GM12801 (cell line): Measurements from ENCODE around the gene RGS3.

Experiments
- CTCF ChIP-seq: IDR thresholded peaks from one replicate; pipeline ENCODE4 v1.5.1; 2011; ENCODE audit warnings: control low read depth; ENCODE audit not compliant: insufficient read length; ENCODE audit errors: extremely low read depth

Gene RGS3

DNA sequence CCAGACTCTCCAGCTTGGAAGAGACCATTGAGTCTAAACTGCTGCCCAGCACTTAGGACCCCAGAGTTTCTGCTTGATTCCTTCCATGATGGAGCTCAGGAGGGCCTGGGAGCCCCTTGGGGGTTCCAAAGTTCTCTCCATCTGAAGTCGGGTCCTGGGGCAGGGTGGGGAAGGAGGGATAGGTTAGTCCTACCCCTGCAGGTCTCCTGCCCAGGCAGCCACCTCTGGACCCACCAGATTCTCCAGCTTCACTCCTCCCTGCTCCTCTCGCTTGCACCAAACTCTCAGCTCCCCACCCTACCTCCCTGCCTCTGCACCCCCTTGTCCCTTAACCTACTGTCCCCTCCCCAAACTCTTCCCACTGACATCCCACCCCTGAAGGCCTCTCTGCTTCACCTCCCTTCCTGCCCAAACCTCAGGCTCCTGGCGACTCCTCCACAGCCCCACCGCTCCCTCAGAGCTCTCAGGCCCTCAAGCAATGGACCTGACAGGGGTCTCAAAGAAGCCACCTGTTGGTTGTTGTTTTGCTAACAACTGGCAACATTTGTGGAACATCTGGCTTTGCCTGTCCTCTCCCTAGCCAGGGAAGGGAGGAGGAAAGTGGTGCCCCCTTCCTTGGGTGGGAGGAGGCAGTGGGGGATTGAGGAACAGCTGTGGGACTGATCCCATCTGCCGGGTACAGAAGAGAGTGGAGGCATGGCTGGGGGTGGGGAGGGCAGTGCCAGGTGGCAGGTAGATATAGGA, 137.5 kb downstream of the RGS3 start:
- no peak for TF ChIP-seq CTCF

DNA sequence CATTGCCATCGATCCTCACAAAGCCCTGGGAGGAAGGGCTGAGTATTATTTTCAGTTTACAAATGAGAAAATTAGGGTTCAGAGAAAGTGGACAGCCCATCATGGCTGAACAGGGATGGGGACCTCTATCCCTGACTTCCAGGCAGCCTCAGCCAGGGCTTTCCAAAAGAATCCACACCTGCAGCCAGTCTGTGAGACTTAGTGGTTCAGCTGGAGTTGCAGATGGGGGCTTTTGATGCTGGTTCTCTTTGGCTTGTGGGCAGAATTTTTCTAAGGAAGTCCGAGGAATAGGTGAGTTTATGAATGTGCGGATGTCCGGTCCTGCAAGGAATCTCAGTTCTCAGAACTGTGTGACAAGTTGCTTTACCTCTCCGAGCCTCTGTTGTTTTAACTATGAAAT, 138.1 kb downstream of the RGS3 start:
- no peak for TF ChIP-seq CTCF

DNA sequence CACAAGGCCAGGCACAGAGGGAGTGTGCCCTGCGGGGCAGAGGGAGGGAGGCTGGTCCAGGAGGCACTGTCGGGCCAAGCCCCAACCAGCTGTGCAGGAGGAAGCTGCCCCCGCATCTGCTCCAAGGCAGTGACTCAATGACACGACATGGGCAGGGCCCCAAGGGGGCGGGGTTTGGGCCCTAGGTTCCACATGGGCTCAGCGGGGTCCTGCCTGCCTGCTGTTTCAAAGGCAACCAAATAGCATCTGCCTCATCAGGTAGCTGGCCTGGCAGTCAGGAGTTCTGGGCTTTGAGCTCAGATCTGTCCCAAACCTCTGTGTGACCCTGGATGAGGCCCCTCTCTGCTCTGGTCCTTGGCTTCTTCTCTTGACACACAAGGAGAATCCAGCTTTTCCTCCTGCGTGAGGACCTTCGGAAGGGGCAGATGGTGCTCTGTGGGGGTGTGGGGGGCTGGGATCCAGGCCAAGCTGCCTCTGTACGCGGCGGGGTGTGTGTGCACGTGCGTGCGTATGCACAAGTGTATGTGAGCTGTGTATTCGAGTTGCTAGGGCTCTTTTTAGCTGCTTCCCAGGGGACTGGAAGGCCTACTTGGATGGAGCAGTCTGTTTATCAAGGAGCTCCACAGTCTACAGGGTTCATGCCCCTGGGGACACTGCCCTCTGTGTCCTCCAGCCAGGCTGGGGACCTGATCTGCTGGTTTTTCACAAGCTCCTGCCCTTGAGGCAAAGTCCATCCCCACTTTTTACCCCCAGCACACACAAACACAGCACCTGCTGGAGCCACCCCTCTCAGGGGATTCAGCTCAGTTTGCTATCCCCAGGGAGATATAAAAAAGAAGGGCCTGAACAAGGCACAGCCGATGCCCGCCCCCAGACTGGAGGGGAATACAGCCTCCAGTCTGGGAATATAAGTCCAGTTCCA, 138.9 kb downstream of the RGS3 start:
- TF ChIP-seq CTCF = no peak

- no peak for TF ChIP-seq CTCF
These were observed 139.5 kb downstream of the RGS3 start for GRCh38 chr9:113603048-113603375.

DNA sequence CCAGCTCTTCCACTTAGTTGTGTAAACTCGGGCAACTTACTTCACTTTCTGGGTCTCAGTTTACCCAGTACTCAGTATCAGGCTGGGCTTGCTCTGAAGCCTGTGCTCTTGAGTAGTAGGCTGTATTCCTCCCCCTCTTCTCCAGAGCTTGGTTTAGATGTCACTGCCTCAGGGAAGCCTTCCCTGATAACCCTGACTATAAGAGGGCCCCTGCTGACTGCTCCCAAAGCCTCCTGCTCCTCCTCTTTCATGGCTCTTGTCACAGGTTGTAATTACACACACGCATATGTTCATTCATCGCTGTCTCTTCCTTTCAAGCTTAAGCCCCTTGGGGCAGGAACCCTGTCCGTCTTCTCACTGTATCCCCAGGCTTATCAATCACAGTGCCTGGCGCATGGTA, 140.2 kb downstream of the RGS3 start:
- TF ChIP-seq CTCF = no peak

DNA sequence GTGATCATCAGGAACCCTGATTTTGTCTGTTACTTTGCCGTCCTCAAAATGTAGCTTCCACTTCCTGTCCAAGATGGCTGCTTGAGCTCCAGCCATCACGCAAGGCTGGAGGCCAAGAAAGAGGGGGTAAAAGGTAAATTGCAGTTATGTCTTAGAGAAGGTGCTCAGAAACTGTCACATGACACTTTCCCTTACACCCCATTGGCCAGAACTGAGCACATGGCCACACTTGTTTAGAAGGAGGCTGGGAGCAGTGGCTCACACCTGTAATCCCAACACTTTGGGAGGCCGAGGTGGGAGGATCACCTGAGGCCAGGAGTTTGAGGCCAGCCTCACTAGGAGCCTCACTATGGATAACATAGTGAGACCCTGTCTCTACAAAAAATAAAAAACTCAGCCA, 140.9 kb downstream of the RGS3 start:
- no peak for TF ChIP-seq CTCF

- no peak for TF ChIP-seq CTCF
These were observed 143.0 kb downstream of the RGS3 start for GRCh38 chr9:113606510-113606909.
